Brain microvascular endothelial cell (primary cell): Measurements from ENCODE around the gene POLR3G.

Experiments used
- DNase-seq: peaks from one replicate; pipeline ENCODE4 v3.0.0-alpha.2; 2020
- H3K27ac ChIP-seq: fragments of 250-450 bp; sonication (Bioruptor Pico); 2 replicates; pipeline ENCODE4 v1.5.1; 2020; ENCODE audit warnings: mild to moderate bottlenecking, moderate library complexity
- H3K27me3 ChIP-seq: fragments of 250-450 bp; sonication (Bioruptor Pico); replicated peaks from 2 replicates; pipeline ENCODE4 v1.5.1; 2020; ENCODE audit warnings: mild to moderate bottlenecking
- H3K36me3 ChIP-seq: fragments of 250-450 bp; sonication (Bioruptor Pico); replicated peaks from 2 replicates; pipeline ENCODE4 v1.5.1; 2020; ENCODE audit warnings: mild to moderate bottlenecking
- H3K4me3 ChIP-seq: 2 replicates; pipeline ENCODE4 v1.5.1; 2011; ENCODE audit warnings: low read depth, mild to moderate bottlenecking, control low read depth, low read length, moderate library complexity
- in situ Hi-C: cut with HindIII; loops from 2 replicates; pipeline ENCODE4 v1.10.0; 2017; ENCODE audit warnings: low sequenced_read_pairs, low pct_ligation_motif_present
- TF ChIP-seq, protein P1 (sequence below): IDR thresholded peaks from 2 replicates; pipeline ENCODE4 v1.5.1; 2011; ENCODE audit warnings: low read depth, mild to moderate bottlenecking, moderate library complexity, low read length, control low read depth, inconsistent platforms; ENCODE audit errors: missing control alignments

Gene POLR3G

DNA sequence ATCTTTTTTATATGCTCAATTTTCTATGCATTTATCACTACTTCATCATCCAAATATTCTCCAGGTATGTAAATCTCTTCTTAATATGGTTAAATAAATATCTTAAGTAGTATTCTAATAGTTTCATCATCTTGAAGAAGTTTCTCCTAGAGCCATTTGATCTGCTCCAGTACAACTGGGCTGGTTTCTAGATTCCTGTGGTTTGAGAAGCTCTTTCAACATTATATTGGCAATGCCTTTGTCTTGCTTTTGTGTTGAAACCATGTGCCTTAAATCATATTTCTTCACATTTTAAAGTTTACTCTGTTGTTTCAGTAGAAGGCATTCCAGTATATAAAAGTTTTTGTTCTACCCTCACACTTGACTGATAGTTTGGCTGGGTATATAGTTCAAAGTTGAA is 27.7 kb upstream of the POLR3G start:
- in situ Hi-C loops = no loop called here
- Histone ChIP-seq H3K27ac (no peak overlapping the region), H3K36me3 (no peaks in the 10 kb centered on the region), H3K27me3 (no peaks in the 10 kb centered on the region), H3K4me3 (no peak overlapping the region)
- DNase-seq = no peak
- TF ChIP-seq, protein P1, sequence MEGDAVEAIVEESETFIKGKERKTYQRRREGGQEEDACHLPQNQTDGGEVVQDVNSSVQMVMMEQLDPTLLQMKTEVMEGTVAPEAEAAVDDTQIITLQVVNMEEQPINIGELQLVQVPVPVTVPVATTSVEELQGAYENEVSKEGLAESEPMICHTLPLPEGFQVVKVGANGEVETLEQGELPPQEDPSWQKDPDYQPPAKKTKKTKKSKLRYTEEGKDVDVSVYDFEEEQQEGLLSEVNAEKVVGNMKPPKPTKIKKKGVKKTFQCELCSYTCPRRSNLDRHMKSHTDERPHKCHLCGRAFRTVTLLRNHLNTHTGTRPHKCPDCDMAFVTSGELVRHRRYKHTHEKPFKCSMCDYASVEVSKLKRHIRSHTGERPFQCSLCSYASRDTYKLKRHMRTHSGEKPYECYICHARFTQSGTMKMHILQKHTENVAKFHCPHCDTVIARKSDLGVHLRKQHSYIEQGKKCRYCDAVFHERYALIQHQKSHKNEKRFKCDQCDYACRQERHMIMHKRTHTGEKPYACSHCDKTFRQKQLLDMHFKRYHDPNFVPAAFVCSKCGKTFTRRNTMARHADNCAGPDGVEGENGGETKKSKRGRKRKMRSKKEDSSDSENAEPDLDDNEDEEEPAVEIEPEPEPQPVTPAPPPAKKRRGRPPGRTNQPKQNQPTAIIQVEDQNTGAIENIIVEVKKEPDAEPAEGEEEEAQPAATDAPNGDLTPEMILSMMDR = no peak

GRCh38 chr5:90461288-90461687 is 13.4 kb upstream of the POLR3G start:
- no peak overlapping the region for H3K4me3 ChIP-seq
- H3K27ac ChIP-seq = no peak overlapping the region
- no peaks in the 10 kb centered on the region for H3K27me3 ChIP-seq
- no peaks in the 10 kb centered on the region for H3K36me3 ChIP-seq
- in situ Hi-C loops = no loop called here
- TF ChIP-seq, protein P1 = no peak
- DNase-seq = no peak

DNA sequence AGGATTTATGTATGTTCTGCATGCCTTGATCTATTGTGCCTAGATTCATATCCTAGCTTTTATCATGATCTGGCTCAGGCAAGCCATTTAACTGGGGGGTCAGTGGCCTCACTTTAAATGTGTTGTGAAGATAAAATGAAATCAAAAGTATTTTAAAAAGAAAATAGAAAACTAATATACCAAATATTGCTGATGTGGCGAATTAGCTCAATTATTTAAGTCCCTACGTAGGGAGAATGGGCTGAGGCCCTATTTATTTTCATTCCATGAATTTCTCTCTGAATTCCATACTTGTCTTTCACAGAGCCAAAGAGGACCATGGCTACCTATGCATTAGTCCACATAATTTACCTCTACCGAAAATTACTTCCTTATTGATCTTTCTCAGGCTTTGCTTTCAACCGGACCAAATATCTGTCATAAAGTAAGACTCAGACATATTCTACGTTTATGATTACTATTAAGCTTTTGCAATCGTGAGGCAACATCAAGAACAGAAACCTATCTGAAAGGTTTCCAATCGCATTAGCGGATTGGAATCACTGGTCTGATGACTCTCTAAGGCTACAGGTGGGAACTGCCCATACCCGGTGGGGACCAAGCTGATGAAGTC is 1.8 kb upstream of the POLR3G start:
- no peaks in the 10 kb centered on the region for H3K36me3 ChIP-seq
- H3K27ac ChIP-seq = no peak overlapping the region
- in situ Hi-C loops = no loop called here
- H3K4me3 ChIP-seq = peak overlapping the region; percentile 95
- no peaks in the 10 kb centered on the region for H3K27me3 ChIP-seq
- TF ChIP-seq, protein P1 = no peak
- no peak for DNase-seq

DNA sequence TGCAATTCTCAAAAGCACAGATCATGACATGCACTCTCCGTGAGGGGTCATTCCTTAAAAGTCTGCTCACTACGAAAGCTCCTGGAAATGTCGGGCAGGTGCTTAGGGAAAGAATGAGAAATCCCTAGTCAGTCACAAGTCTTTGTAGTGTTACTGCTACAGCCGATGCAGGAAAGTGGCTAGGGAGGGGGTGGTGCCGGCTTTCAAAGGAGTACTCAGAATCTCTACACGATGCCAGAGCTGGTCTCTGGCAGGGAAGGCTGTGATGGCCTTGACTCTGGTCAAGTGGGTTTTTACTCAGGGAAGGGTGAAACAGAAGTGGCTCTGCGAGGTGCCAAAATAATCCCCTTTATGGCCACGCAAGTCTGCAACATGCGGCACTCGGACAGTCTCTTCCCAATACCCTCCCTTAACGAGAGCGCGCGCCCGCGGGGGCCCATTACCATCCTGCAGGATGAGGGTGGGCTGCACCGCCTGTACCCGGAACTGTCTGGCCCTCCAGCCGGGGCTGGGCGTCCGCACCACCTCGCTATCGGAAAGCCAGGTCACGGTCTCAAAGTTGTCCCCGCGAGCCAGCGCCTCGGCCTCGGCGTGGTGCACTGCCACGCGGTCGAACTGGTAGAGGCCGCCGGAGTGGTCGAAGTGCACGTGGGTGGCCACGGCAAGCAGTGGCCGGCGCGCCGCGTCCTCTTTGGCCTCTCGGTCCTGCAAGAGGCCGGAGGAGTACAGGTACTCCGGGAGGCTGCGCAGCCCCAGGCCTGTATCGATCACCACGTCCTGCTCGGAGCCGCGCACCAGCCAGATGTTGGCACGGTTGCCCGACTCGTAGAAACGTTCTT is 1.0 kb upstream of the POLR3G start:
- Histone ChIP-seq H3K27ac (peak overlapping the region; percentile 86), H3K4me3 (peak overlapping the region; percentile 95), H3K36me3 (no peaks in the 10 kb centered on the region), H3K27me3 (no peaks in the 10 kb centered on the region)
- peak; percentile 28 for DNase-seq
- TF ChIP-seq, protein P1 = no peak
- in situ Hi-C loops = no loop called here

GRCh38 chr5:90475436-90475980 is 844 bp downstream of the POLR3G start:
- Histone ChIP-seq H3K27ac (no peak overlapping the region), H3K27me3 (no peaks in the 10 kb centered on the region), H3K4me3 (peak overlapping the region; percentile 95), H3K36me3 (no peaks in the 10 kb centered on the region)
- in situ Hi-C loops = no loop called here
- no peak for DNase-seq
- TF ChIP-seq, protein P1 = no peak
